Mesothelial cell of epicardium (in vitro differentiated cells): ENCODE measurements around the gene ITM2C. TPM values are rescaled to one million over a fixed set of nuclear protein-coding genes. Genes with fewer than 3 reads are reported as not detected.
A peak's percentile ranks its signal among the peaks of the same experiment; 100 is the strongest.

Experiments
- DNase-seq, 2 experiments: peaks; one replicate each; pipeline ENCODE4 v3.0.0; 2021; ENCODE audit warnings: low spot score in 2 of 2; ENCODE audit not compliant: unreplicated experiment in 2 of 2
- H3K27ac Mint-ChIP-seq: 2 replicates; pipeline ENCODE4 v1.8.0; 2021; ENCODE audit warnings: mixed read lengths
- H3K27me3 Mint-ChIP-seq: 2 replicates; pipeline ENCODE4 v1.8.0; 2021; ENCODE audit warnings: low read depth, mixed read lengths
- H3K36me3 Mint-ChIP-seq: 2 replicates; pipeline ENCODE4 v1.8.0; 2021; ENCODE audit warnings: mixed read lengths
- H3K4me1 Mint-ChIP-seq: 2 replicates; pipeline ENCODE4 v1.8.0; 2021; ENCODE audit warnings: mixed read lengths
- H3K4me3 Mint-ChIP-seq: 2 replicates; pipeline ENCODE4 v1.8.0; 2021; ENCODE audit warnings: mild to moderate bottlenecking, moderate library complexity, mixed read lengths
- H3K9me3 Mint-ChIP-seq: 2 replicates; pipeline ENCODE4 v1.8.0; 2021; ENCODE audit warnings: mixed read lengths
- CTCF ChIP-seq: fragments of 200-600 bp; sonication (generic); IDR thresholded peaks from one replicate; pipeline ENCODE4 v1.5.0; 2021; ENCODE audit warnings: antibody characterized with exemption; ENCODE audit not compliant: unreplicated experiment
- total RNA-seq: library from RNA; stranded (reverse); gene quantifications from 3 replicates; pipeline ENCODE4 v1.2.1, GENCODE V29; 2021

Gene ITM2C
- 269 to 275 TPM (median 270 TPM) in 3 replicates for total RNA-seq

GRCh38 chr2:230864605-230865306 is at the start of gene ITM2C:
TSS of gene ITM2C (plus strand) at chr2:230864942. CDS start at chr2:230865026, 84 bp downstream.
- Mint-ChIP-seq H3K36me3 (no peaks in the 10 kb centered on the region), H3K27ac (peak within 1 kb of the TSS; percentile 93), H3K4me1 (peaks cover 57% of the 10 kb centered on the region), H3K4me3 (peak within 1 kb of the TSS; percentile 89), H3K9me3 (no peaks in the 10 kb centered on the region), H3K27me3 (no peaks in the 10 kb centered on the region)
- TF ChIP-seq CTCF: no peak
- peak; percentile 66 to 78 for DNase-seq

- Mint-ChIP-seq H3K36me3 (peaks cover 22% of the 10 kb centered on the region), H3K9me3 (no peaks in the 10 kb centered on the region), H3K27ac (no peak overlapping the region), H3K4me3 (no peak overlapping the region), H3K4me1 (peaks cover 31% of the 10 kb centered on the region), H3K27me3 (no peaks in the 10 kb centered on the region)
- TF ChIP-seq CTCF: no peak
- no peak for DNase-seq
Measured at GRCh38 chr2:230815088-230815487, 49.7 kb upstream of the ITM2C start.

GRCh38 chr2:230816735-230817134 is 48.0 kb upstream of the ITM2C start:
- Mint-ChIP-seq H3K27ac (no peak overlapping the region), H3K9me3 (no peaks in the 10 kb centered on the region), H3K27me3 (no peaks in the 10 kb centered on the region), H3K36me3 (peaks cover 20% of the 10 kb centered on the region), H3K4me1 (peaks cover 23% of the 10 kb centered on the region), H3K4me3 (no peak overlapping the region)
- DNase-seq: no peak
- no peak for TF ChIP-seq CTCF

GRCh38 chr2:230819433-230819832 is 45.3 kb upstream of the ITM2C start:
- Mint-ChIP-seq H3K27me3 (no peaks in the 10 kb centered on the region), H3K4me1 (peaks cover 7% of the 10 kb centered on the region), H3K9me3 (no peaks in the 10 kb centered on the region), H3K36me3 (peaks cover 15% of the 10 kb centered on the region), H3K4me3 (no peak overlapping the region), H3K27ac (no peak overlapping the region)
- DNase-seq: no peak
- TF ChIP-seq CTCF: no peak

- peaks cover 2% of the 10 kb centered on the region for H3K4me1 Mint-ChIP-seq
- H3K27ac Mint-ChIP-seq: no peak overlapping the region
- no peaks in the 10 kb centered on the region for H3K9me3 Mint-ChIP-seq
- DNase-seq: no peak
- H3K36me3 Mint-ChIP-seq: peaks cover 12% of the 10 kb centered on the region
- no peak overlapping the region for H3K4me3 Mint-ChIP-seq
- TF ChIP-seq CTCF: no peak
- peaks cover 4% of the 10 kb centered on the region for H3K27me3 Mint-ChIP-seq
Measured at GRCh38 chr2:230821261-230821990, 43.3 kb upstream of the ITM2C start.
